HG03060 (cell line): ENCODE data around the gene THY1.
A peak's percentile ranks its signal among the peaks of the same experiment; 100 is the strongest.
"Not testable (repeated sequence)": the region's sequence is repeated elsewhere in the genome, so short reads cannot be mapped to it uniquely, and the experiment has no call there.

Experiments
- ATAC-seq: cut with Tn5 transposase; IDR thresholded peaks from one replicate; pipeline ENCODE4 v1.9.1; 2021; ENCODE audit warnings: low read depth, moderate number of reproducible peaks; ENCODE audit not compliant: unreplicated experiment

The THY1 gene

GRCh38 chr11:119389611-119390254 is 33.2 kb downstream of the THY1 start:
- no peak for ATAC-seq

GRCh38 chr11:119388103-119388502 is 34.9 kb downstream of the THY1 start:
- ATAC-seq: no peak

GRCh38 chr11:119384332-119384731 is 38.6 kb downstream of the THY1 start:
- ATAC-seq: no peak

GRCh38 chr11:119382513-119382912 is 40.5 kb downstream of the THY1 start:
- not testable (repeated sequence) for ATAC-seq

GRCh38 chr11:119382101-119382500 is 40.9 kb downstream of the THY1 start:
- ATAC-seq: no peak

- peak; percentile 69 for ATAC-seq
These were observed 41.6 kb downstream of the THY1 start, which contains the start of gene USP2 for GRCh38 chr11:119381181-119381988. USP2 (minus strand) TSS chr11:119381690; CDS start chr11:119373480, 8,210 bp downstream.

GRCh38 chr11:119380827-119381180 is 42.2 kb downstream of the THY1 start:
- ATAC-seq: no peak

GRCh38 chr11:119380160-119380826 is 42.7 kb downstream of the THY1 start:
- ATAC-seq: no peak

GRCh38 chr11:119378851-119379465 is 44.0 kb downstream of the THY1 start:
- no peak for ATAC-seq

GRCh38 chr11:119377961-119378667 is 44.9 kb downstream of the THY1 start:
- no peak for ATAC-seq

- ATAC-seq: no peak
These were observed 45.7 kb downstream of the THY1 start for GRCh38 chr11:119377112-119377901.

- ATAC-seq: no peak
These were observed 46.6 kb downstream of the THY1 start for GRCh38 chr11:119376197-119376847.

GRCh38 chr11:119375337-119376196 is 47.4 kb downstream of the THY1 start:
- no peak for ATAC-seq

GRCh38 chr11:119374632-119375336 is 48.2 kb downstream of the THY1 start:
- no peak for ATAC-seq

GRCh38 chr11:119373921-119374631 is 48.9 kb downstream of the THY1 start:
- no peak for ATAC-seq

GRCh38 chr11:119373059-119373920 is 49.7 kb downstream of the THY1 start:
- no peak for ATAC-seq
